ENCODE results near the gene FMO5.

FMO5 gene

GRCh38 chr1:147264158-147264768 is 39.1 kb upstream of the FMO5 start:
- no peak overlapping the region for H3K9ac ChIP-seq (ENCODE audit: insufficient read length, low read depth)
- H3K4me3 ChIP-seq (ENCODE audit: insufficient read length, low read depth), result no peak overlapping the region
- no peak for DNase-seq (ENCODE audit: low read depth, low spot score)
- TF ChIP-seq SUZ12 (IDR thresholded peaks at IDR 0.05; ENCODE audit: extremely low read depth, insufficient read depth, insufficient read length) (no peak), YY1 (IDR thresholded peaks at IDR 0.05; ENCODE audit: insufficient read depth, insufficient read length) (no peak), ZNF274 (IDR thresholded peaks at IDR 0.05; ENCODE audit: low read depth, low read length) (no peak)
- H3K4me1 ChIP-seq (ENCODE audit: insufficient read depth, insufficient read length), result no peaks in the 10 kb centered on the region
- H3K9me3 ChIP-seq (ENCODE audit: insufficient read depth, low read length), result no peaks in the 10 kb centered on the region
- H3K36me3 ChIP-seq (ENCODE audit: insufficient read depth, insufficient read length, low read length), result peaks cover 88% of the 10 kb centered on the region
- H3K27me3 ChIP-seq (ENCODE audit: insufficient read depth, insufficient read length), result no peaks in the 10 kb centered on the region

GRCh38 chr1:147260956-147261355 is 35.8 kb upstream of the FMO5 start:
- Histone ChIP-seq H3K9ac (ENCODE audit: insufficient read length, low read depth) (no peak overlapping the region), H3K4me1 (ENCODE audit: insufficient read depth, insufficient read length) (no peaks in the 10 kb centered on the region), H3K9me3 (ENCODE audit: insufficient read depth, low read length) (no peaks in the 10 kb centered on the region), H3K36me3 (ENCODE audit: insufficient read depth, insufficient read length, low read length) (peaks cover 80% of the 10 kb centered on the region), H3K4me3 (ENCODE audit: insufficient read length, low read depth) (no peak overlapping the region), H3K27me3 (ENCODE audit: insufficient read depth, insufficient read length) (no peaks in the 10 kb centered on the region)
- no peak for DNase-seq (ENCODE audit: low read depth, low spot score)
- TF ChIP-seq SUZ12 (IDR thresholded peaks at IDR 0.05; ENCODE audit: extremely low read depth, insufficient read depth, insufficient read length), result no peak
- TF ChIP-seq ZNF274 (IDR thresholded peaks at IDR 0.05; ENCODE audit: low read depth, low read length), result no peak
- TF ChIP-seq YY1 (IDR thresholded peaks at IDR 0.05; ENCODE audit: insufficient read depth, insufficient read length), result no peak

- DNase-seq (ENCODE audit: low read depth, low spot score), result no peak
- peaks cover 36% of the 10 kb centered on the region for H3K36me3 ChIP-seq (ENCODE audit: insufficient read depth, insufficient read length, low read length)
- TF ChIP-seq ZNF274 (IDR thresholded peaks at IDR 0.05; ENCODE audit: low read depth, low read length), result no peak
- TF ChIP-seq YY1 (IDR thresholded peaks at IDR 0.05; ENCODE audit: insufficient read depth, insufficient read length), result no peak
- TF ChIP-seq SUZ12 (IDR thresholded peaks at IDR 0.05; ENCODE audit: extremely low read depth, insufficient read depth, insufficient read length), result no peak
These were observed 27.4 kb upstream of the FMO5 start for GRCh38 chr1:147252540-147252939.

GRCh38 chr1:147247656-147248238 is 22.6 kb upstream of the FMO5 start:
- H3K9ac ChIP-seq (ENCODE audit: insufficient read length, low read depth), result no peak overlapping the region
- TF ChIP-seq ZNF274 (IDR thresholded peaks at IDR 0.05; ENCODE audit: low read depth, low read length), result no peak
- no peak for TF ChIP-seq SUZ12 (IDR thresholded peaks at IDR 0.05; ENCODE audit: extremely low read depth, insufficient read depth, insufficient read length)
- no peak for TF ChIP-seq YY1 (IDR thresholded peaks at IDR 0.05; ENCODE audit: insufficient read depth, insufficient read length)
- H3K9me3 ChIP-seq (ENCODE audit: insufficient read depth, low read length), result peaks cover 16% of the 10 kb centered on the region
- H3K36me3 ChIP-seq (ENCODE audit: insufficient read depth, insufficient read length, low read length), result peaks cover 19% of the 10 kb centered on the region
- no peaks in the 10 kb centered on the region for H3K27me3 ChIP-seq (ENCODE audit: insufficient read depth, insufficient read length)
- no peak overlapping the region for H3K4me3 ChIP-seq (ENCODE audit: insufficient read length, low read depth)
- H3K4me1 ChIP-seq (ENCODE audit: insufficient read depth, insufficient read length), result no peaks in the 10 kb centered on the region
- DNase-seq (ENCODE audit: low read depth, low spot score), result no peak

More at GRCh38 chr1:147252540-147252939, 27.4 kb upstream of the FMO5 start:
- Histone ChIP-seq H3K27me3 (ENCODE audit: insufficient read depth, insufficient read length) (no peaks in the 10 kb centered on the region), H3K9me3 (ENCODE audit: insufficient read depth, low read length) (no peaks in the 10 kb centered on the region), H3K4me3 (ENCODE audit: insufficient read length, low read depth) (no peak overlapping the region), H3K4me1 (ENCODE audit: insufficient read depth, insufficient read length) (no peaks in the 10 kb centered on the region), H3K9ac (ENCODE audit: insufficient read length, low read depth) (no peak overlapping the region)

GRCh38 chr1:147246910-147247655 is 21.9 kb upstream of the FMO5 start:
- no peak overlapping the region for H3K9ac ChIP-seq (ENCODE audit: insufficient read length, low read depth)
- DNase-seq (ENCODE audit: low read depth, low spot score), result no peak
- H3K4me3 ChIP-seq (ENCODE audit: insufficient read length, low read depth), result no peak overlapping the region
- H3K36me3 ChIP-seq (ENCODE audit: insufficient read depth, insufficient read length, low read length), result peaks cover 13% of the 10 kb centered on the region
- TF ChIP-seq SUZ12 (IDR thresholded peaks at IDR 0.05; ENCODE audit: extremely low read depth, insufficient read depth, insufficient read length) (no peak), ZNF274 (IDR thresholded peaks at IDR 0.05; ENCODE audit: low read depth, low read length) (no peak), YY1 (IDR thresholded peaks at IDR 0.05; ENCODE audit: insufficient read depth, insufficient read length) (no peak)
- H3K4me1 ChIP-seq (ENCODE audit: insufficient read depth, insufficient read length), result no peaks in the 10 kb centered on the region
- no peaks in the 10 kb centered on the region for H3K27me3 ChIP-seq (ENCODE audit: insufficient read depth, insufficient read length)
- peaks cover 19% of the 10 kb centered on the region for H3K9me3 ChIP-seq (ENCODE audit: insufficient read depth, low read length)

DNA sequence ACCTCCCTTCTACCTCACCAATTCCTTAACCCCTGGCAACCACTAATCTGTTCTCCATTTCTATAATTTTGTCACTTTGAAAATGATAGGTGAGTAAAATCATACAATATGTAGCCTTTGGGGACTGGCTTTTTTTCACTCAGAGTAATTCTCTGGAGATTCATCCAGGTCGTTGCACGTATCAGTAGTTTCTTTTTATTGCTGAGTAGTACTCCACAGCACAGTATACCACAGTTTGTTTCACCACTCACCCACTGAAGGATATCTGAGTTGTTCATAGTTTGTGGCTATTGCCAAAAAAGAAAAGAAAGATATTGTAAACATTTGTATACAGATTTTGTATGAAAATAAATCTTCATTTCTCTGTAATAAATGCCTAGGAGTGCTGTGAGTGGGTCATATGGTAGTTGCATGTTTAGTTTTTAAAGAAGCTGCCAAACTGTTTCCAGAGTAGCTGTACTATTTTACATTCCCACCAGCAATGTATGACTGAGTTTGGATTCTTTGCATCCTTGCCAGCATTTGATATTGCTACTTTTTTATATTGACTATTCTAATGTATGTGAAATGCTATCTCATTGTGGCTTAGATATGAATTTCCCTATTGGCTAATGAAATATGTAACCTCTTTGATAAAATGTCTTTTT is 21.0 kb upstream of the FMO5 start:
- H3K9ac ChIP-seq (ENCODE audit: insufficient read length, low read depth), result no peak overlapping the region
- no peak for DNase-seq (ENCODE audit: low read depth, low spot score)

More for the DNA sequence above, 21.0 kb upstream of the FMO5 start:
- Histone ChIP-seq H3K9me3 (ENCODE audit: insufficient read depth, low read length) (peaks cover 28% of the 10 kb centered on the region), H3K36me3 (ENCODE audit: insufficient read depth, insufficient read length, low read length) (peaks cover 12% of the 10 kb centered on the region), H3K4me3 (ENCODE audit: insufficient read length, low read depth) (no peak overlapping the region), H3K27me3 (ENCODE audit: insufficient read depth, insufficient read length) (no peaks in the 10 kb centered on the region), H3K4me1 (ENCODE audit: insufficient read depth, insufficient read length) (no peaks in the 10 kb centered on the region)
- TF ChIP-seq YY1 (IDR thresholded peaks at IDR 0.05; ENCODE audit: insufficient read depth, insufficient read length) (no peak), SUZ12 (IDR thresholded peaks at IDR 0.05; ENCODE audit: extremely low read depth, insufficient read depth, insufficient read length) (no peak), ZNF274 (IDR thresholded peaks at IDR 0.05; ENCODE audit: low read depth, low read length) (no peak)
